GM10266 (cell line): ENCODE results near the gene APBA2.
"Not testable (repeated sequence)": the region's sequence is repeated elsewhere in the genome, so short reads cannot be mapped to it uniquely, and the experiment has no call there.

Experiments
- DNase-seq: peaks from one replicate; pipeline ENCODE4 v3.0.0; 2012; ENCODE audit errors: extremely low spot score
- TF ChIP-seq, protein P1 (sequence below): IDR thresholded peaks from 2 replicates; pipeline ENCODE4 v1.5.1; 2012; ENCODE audit warnings: mild to moderate bottlenecking, low read depth; ENCODE audit not compliant: control insufficient read depth, insufficient read depth; ENCODE audit errors: missing control alignments

Gene APBA2

DNA sequence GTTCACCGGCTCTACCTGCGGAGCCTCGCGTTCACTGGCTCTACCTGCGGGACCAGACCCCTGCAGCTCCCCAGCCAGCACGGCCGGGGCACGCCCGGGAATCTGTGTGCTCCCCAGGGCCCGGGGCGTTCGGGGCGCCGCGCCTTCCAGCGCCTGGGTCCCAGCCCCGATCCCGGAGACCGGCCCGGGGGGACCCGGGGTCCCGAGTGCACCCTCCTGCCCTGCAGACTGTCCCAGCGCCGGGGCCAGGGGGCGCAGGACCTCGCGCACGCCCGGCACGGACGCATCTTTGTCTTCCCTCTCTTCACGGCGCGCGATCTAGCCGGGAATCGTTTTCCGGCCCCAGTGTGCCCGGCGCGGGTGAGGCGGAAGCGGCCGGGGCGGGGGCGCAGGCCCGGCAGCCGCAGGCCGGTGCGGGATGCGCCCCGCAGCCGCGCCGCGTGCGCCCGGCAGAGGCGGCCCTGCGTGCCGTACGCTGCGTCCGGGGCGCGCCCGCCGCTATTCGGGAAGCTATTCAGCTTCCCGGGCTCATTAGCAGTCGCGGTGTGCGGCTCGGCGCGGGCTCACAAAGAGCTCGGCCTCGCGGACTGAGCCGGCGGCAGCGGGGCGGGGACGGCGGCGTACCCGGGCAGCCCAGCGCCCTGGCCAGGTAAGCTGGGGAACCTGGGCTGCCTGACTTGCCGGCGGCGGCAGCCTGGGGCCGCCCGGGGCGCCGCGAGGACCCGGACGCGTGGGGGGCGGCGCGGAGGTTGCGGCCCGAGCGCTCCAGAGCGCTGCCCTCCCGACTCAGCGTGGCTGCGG, at the start of gene APBA2:
Gene APBA2 (plus strand): TSS at position 345 of the 801 bp plus-strand sequence. CDS start 167,911 bp downstream, outside the sequence.
- DNase-seq: no peak

DNA sequence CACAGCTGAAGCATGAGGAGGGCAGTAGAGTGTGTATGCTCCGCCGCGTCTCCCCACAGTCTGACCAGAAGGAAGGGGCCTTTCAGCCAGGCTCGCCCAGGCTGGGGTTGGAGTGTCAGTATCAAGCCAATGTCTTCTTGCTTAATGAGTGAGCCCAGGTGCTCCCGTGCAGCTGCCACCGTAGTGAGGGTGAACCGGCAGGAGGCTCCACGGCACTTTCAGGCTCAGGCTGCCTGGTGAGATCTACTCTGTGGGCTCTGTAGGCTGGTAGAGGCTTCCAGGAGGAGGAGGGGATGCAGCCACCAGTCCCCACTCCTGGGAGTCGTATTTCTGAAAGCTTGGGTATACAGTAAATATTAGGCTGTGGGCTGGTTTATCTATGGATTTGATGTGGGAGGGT, 45.5 kb upstream of the APBA2 start:
- not testable (repeated sequence) for DNase-seq

More for the DNA sequence above, at the start of gene APBA2:
- TF ChIP-seq, protein P1, sequence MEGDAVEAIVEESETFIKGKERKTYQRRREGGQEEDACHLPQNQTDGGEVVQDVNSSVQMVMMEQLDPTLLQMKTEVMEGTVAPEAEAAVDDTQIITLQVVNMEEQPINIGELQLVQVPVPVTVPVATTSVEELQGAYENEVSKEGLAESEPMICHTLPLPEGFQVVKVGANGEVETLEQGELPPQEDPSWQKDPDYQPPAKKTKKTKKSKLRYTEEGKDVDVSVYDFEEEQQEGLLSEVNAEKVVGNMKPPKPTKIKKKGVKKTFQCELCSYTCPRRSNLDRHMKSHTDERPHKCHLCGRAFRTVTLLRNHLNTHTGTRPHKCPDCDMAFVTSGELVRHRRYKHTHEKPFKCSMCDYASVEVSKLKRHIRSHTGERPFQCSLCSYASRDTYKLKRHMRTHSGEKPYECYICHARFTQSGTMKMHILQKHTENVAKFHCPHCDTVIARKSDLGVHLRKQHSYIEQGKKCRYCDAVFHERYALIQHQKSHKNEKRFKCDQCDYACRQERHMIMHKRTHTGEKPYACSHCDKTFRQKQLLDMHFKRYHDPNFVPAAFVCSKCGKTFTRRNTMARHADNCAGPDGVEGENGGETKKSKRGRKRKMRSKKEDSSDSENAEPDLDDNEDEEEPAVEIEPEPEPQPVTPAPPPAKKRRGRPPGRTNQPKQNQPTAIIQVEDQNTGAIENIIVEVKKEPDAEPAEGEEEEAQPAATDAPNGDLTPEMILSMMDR: no peak

DNA sequence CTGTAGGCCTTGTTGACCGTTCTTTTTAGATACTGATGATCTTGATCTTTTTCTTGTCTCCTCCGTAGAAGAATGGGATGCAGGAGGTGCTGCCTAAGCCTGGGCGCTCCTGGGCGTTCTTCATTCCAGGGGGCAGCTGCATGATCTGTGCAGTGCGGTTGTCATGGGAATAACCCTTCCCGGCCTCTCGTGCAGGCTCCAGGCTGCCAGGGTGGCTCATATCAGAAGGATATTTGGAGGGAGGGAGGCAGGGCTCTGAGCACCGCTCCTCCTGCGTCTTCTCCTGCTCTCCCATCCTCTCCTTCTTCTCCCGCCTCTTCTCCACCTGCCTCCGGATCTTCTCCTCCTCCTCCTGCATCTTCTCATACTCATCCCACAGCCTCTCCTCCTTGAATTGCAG, 43.6 kb upstream of the APBA2 start:
- DNase-seq: not testable (repeated sequence)

DNA sequence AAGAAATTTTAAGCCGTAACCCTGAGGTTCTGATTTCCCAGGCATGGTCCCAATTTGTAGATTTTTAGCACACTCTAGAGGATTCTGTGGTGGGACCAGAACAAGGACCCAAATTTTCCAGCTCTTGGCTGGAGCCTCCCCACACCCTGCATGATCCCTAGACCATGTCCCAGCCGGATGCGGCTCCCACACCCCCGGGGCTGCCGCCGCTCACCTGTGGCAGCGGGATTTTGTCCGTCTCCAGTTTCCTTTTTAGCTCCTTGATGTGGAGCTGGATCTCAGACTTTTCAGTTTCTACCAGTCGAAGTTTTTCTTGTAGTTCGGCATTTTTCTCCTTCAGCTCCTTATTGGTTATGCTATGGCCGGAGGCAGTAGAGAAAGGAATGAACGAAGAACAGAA, 42.3 kb upstream of the APBA2 start:
- not testable (repeated sequence) for DNase-seq

DNA sequence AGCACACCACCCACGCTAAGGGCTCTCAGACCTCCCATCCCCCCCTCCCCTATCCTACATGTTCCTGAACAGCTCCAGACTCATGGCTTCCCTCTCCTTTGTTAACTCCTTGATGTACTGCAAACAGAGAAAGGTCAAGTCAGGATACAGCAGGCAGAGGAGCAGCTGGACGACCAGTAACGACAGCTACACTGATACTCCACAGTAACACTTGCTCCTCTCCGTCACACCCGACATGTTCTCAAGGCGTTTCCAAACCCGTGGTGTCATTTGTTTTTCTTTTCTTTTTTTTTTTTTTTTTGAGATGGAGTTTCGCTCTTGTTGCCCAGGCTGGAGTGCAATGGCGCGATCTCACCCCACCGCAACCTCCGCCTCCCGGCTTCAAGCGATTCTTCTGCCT, 41.6 kb upstream of the APBA2 start:
- DNase-seq: not testable (repeated sequence)

DNA sequence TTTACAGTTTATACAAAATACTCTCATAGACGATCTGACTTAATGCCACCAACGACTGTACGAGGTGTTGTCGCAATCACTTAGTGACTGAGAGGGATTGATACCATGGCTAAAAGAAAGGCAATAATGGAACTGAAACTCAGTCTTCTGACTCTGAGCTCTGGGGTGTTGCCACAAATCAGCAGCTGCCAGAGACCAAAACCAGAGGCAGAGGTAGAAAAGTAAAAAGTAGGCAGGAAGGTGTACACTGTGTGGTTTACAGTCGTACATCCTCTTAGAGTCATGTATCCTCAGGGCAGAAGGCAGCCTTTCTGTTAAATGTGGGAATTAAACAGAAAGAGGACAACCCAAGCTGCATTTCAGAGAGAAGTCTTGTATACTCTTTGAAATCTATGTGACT, 38.5 kb upstream of the APBA2 start:
- DNase-seq: not testable (repeated sequence)

DNA sequence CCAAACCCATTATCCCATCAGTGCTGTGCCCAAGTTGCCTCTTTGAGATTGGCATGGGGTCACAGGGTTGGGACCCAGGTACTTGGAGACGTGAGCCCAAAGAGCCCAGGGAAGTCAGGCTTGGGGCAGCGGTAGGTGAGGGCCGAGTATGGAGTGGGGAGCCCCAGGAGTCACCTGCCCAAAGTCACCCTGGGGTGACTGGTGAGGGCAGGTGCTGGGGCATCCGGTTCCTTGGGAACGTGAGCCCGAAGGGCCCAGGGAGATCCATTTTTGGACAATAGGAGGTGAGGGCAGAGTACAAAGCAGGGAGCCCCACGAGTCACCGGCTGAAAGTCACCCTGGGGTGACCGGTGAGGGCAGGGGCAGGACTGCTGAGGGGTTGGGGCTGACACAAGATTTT, 37.8 kb upstream of the APBA2 start:
- DNase-seq: not testable (repeated sequence)

DNA sequence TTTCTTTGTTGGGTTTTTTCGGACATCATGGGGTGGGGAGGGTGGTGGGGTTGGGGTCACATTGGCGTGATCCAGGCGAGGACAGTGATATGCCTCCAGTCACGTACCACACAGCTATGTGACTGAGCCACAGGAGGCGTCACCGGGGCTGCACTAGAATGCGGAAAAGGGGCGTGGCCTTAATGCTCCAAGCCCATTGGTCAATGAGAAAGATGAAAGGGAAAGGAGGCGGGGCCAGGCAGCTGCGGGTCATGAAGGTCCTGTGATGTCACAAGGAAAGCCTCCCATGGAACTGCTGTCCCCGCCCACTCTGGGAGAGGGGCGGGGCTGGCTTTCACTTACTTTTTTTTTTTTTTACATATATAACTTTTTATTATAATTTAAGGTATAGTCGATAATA, 37.3 kb upstream of the APBA2 start, which contains the start of gene GOLGA6L7:
Gene GOLGA6L7 (minus strand): TSS at position 124 of the 400 bp plus-strand sequence. CDS start 95 bp downstream, at position 29.
- DNase-seq: not testable (repeated sequence)

DNA sequence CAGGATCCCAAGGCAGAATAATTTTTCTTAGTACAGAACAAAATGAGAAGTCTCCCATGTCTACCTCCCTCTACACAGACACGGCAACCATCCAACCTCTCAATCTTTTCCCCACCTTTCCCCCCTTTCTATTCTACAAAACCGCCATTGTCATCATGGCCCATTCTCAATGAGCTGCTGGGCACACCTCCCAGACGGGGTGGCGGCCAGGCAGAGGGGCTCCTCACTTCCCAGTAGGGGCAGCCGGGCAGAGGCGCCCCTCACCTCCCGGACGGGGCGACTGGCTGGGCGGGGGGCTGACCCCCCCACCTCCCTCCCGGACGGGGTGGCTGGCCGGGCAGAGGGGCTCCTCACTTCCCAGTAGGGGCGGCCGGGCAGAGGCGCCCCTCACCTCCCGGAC, 36.5 kb upstream of the APBA2 start:
- DNase-seq: not testable (repeated sequence)

DNA sequence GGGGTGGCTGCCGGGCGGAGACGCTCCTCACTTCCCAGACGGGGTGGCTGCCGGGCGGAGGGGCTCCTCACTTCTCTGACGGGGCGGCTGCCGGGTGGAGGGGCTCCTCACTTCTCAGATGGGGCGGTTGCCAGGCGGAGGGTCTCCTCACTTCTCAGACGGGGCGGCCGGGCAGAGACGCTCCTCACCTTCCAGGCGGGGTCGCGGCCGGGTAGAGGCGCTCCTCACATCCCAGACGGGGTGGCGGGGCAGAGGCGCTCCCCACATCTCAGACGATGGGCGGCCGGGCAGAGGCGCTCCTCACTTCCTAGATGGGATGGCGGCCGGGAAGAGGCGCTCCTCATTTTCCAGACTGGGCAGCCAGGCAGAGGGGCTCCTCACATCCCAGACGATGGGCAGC, 36.0 kb upstream of the APBA2 start:
- not testable (repeated sequence) for DNase-seq

DNA sequence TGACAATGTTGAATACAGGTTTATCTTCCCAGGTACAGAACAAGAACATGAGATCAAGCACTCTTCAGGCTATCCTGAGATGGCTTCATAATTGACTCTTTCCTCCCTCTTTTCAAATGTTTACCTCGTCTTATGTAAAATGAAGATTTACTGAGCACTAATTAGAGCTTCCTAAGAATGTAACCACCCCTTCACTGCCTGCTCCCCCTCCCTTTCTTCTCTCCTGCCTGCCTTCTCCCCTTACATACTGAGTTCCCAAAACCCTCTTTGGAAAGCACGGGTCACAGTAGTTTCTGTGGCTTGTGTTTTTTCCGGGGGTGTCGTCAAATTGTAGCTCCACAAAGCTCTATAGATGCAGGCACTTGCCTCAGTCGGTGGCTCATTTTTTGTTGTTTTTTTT, 32.1 kb upstream of the APBA2 start:
- not testable (repeated sequence) for DNase-seq

DNA sequence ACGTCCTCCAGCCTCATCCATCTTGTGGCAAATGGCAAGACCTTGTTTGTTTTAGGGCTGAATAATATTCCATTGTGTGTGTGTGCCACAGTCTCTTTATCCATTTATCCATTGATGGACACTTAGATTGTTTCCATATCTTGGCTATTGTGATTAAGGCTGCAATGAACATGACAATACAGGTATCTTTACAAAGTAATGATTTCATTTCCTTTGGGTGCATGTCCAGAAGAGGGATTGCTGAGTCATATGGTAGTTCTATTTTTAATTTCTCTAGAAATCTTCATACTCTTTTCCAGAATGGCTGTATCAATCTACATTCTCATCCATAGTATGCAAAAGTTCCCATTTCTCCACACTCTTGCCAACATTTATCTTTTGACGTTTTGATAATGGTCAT, 31.2 kb upstream of the APBA2 start:
- DNase-seq: not testable (repeated sequence)

DNA sequence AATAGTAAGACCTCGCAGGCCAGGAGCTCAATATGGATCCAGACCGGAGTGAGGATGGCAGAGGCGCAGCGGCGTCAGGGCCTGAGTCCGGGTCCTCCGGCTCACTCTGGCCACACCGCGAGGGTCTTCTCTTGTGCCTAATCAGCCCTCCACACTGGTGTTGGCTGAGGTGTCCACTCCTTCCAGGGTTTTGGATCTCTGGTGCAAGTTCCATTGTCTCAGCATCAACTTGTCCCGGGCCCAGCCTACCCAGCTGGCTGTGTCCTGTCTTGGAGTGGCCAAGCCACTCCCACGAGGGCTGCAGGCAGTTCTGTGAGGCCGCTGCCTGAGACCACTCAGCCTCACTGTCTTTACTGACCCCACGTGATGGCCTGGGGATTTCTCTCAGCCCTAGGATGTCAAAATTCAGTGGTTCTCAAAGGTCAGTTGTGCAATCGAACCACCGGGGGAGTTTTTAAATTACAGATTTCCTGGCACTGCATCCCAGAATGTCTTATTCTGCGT, 24.7 kb upstream of the APBA2 start:
- DNase-seq: no peak
- TF ChIP-seq, protein P1: no peak

DNA sequence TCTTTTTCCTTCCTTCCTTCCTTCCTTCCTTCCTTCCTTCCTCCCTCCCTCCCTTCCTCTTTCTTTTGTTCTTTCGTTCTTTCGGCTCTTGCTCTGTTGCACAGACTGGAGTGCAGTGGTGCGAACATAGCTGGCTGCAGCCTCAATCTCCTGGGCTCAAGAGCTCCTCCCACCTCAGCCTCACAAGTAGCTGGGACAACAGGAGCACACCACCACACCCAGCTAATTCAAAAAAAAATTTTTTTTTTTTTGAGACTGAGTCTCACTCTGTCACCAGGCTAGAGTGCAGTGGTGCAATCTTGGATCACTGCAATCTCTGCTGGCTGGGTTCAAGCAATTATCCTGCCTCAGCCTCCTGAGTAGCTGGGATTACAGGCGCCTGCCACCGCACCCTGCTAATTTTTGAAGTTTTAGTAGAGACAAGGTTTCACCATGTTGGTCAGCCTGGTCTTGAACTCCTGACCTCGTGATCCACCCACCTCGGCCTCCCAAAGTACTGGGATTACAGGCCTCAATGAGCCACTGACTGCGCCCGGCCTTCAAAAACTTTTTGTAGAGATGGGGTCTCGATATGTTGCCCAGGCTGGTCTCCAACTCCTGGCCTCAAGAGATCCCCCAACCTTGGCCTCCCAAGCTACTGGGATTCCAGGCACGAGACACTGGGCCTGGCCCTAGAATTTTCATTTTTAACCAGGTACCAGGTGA, 24.0 kb upstream of the APBA2 start:
- DNase-seq: not testable (repeated sequence)
